SU-DHL-6 (cell line): Measurements from ENCODE around the gene PPFIA2.
A peak's percentile ranks its signal among the peaks of the same experiment; 100 is the strongest.

Experiments
- H2AFZ ChIP-seq: fragments of 200-600 bp; sonication (generic); 2 replicates; pipeline ENCODE4 v1.6.1; 2014; ENCODE audit warnings: low read depth, mild to moderate bottlenecking, moderate library complexity, mixed read lengths, antibody characterized with exemption, low read length; ENCODE audit not compliant: severe bottlenecking
- H3F3A ChIP-seq: fragments of 200-600 bp; shearing (Covaris generic); 2 replicates; pipeline ENCODE4 v1.6.0; 2016; ENCODE audit warnings: antibody characterized with exemption, mild to moderate bottlenecking; ENCODE audit not compliant: insufficient read depth
- H3K27ac ChIP-seq: fragments of 200-600 bp; sonication (generic); 2 replicates; pipeline ENCODE4 v1.5.1; 2016; ENCODE audit warnings: low read depth, mild to moderate bottlenecking, low read length, moderate library complexity, mixed read lengths
- H3K27me3 ChIP-seq: fragments of 200-600 bp; sonication (generic), shearing (Covaris generic); 2 replicates; pipeline ENCODE4 v1.6.0; 2014; ENCODE audit warnings: mild to moderate bottlenecking, low read length
- H3K36me3 ChIP-seq: fragments of 200-600 bp; sonication (generic); 2 replicates; pipeline ENCODE4 v1.6.1; 2014; ENCODE audit warnings: mild to moderate bottlenecking, low read length, mixed read lengths
- H3K4me2 ChIP-seq: fragments of 300-600, 200-600 bp; shearing (Covaris generic), sonication (generic); 2 replicates; pipeline ENCODE4 v1.6.0; 2014; ENCODE audit warnings: low read length, low read depth, mild to moderate bottlenecking; ENCODE audit not compliant: poor library complexity, severe bottlenecking
- H3K4me3 ChIP-seq: fragments of 200-600 bp; sonication (generic); 2 replicates; pipeline ENCODE4 v1.5.1; 2014; ENCODE audit warnings: antibody characterized with exemption, low read length, mild to moderate bottlenecking, mixed read lengths; ENCODE audit not compliant: insufficient read depth, poor library complexity, severe bottlenecking
- H3K79me2 ChIP-seq: fragments of 200-600 bp; sonication (generic); 2 replicates; pipeline ENCODE4 v1.6.1; 2014; ENCODE audit warnings: mild to moderate bottlenecking, low read length, moderate library complexity; ENCODE audit not compliant: insufficient read depth
- H3K9ac ChIP-seq: fragments of 200-600 bp; sonication (generic); 2 replicates; pipeline ENCODE4 v1.7.0; 2014; ENCODE audit warnings: mild to moderate bottlenecking, low read length
- H3K9me2 ChIP-seq: fragments of 200-600 bp; sonication (generic); replicated peaks from 2 replicates; pipeline ENCODE4 v1.6.1; 2014; ENCODE audit warnings: low read length; ENCODE audit not compliant: insufficient read depth
- H3K9me3 ChIP-seq: fragments of 200-600 bp; sonication (generic); 2 replicates; pipeline ENCODE4 v1.6.1; 2014; ENCODE audit warnings: low read length, mixed read lengths; ENCODE audit not compliant: insufficient read depth
- H4K20me1 ChIP-seq: fragments of 200-600 bp; sonication (generic); 2 replicates; pipeline ENCODE4 v1.6.1; 2014; ENCODE audit warnings: low read depth, mild to moderate bottlenecking, antibody characterized with exemption, low read length, moderate library complexity, mixed read lengths
- CTCF ChIP-seq: fragments of 200-600 bp; sonication (generic); IDR thresholded peaks from one replicate; pipeline ENCODE4 v1.5.1; 2017; ENCODE audit warnings: antibody characterized with exemption, mild to moderate bottlenecking, low read length, moderate library complexity; ENCODE audit not compliant: insufficient read depth, poor library complexity, severe bottlenecking
- EZH2phosphoT487 ChIP-seq: fragments of 200-600 bp; sonication (generic), shearing (Covaris generic); conservative IDR thresholded peaks from 2 replicates; pipeline ENCODE4 v1.6.1; 2018; ENCODE audit warnings: mild to moderate bottlenecking, antibody characterized with exemption, low read length, moderate library complexity, mixed read lengths

The PPFIA2 gene

DNA sequence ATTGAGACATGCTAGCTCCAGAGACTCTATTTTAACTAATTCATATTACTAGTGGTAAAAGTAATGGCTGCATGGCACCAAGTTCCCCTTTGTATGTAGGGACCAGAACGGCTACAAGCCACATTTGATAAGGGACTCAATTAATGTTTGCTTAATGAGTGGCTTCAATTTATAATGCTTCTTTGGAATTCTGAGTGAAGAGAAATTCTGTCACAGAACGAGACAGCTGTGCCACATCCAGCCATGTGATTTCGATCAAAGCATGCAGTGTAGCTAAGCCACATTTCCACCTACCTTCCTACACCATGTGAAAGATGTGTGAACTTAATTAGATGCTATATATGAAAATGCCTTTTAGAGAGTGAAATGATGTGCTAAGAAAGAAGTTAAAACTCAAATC lies 463.9 kb downstream of the PPFIA2 start:
- no peak overlapping the region for H2AFZ ChIP-seq

DNA sequence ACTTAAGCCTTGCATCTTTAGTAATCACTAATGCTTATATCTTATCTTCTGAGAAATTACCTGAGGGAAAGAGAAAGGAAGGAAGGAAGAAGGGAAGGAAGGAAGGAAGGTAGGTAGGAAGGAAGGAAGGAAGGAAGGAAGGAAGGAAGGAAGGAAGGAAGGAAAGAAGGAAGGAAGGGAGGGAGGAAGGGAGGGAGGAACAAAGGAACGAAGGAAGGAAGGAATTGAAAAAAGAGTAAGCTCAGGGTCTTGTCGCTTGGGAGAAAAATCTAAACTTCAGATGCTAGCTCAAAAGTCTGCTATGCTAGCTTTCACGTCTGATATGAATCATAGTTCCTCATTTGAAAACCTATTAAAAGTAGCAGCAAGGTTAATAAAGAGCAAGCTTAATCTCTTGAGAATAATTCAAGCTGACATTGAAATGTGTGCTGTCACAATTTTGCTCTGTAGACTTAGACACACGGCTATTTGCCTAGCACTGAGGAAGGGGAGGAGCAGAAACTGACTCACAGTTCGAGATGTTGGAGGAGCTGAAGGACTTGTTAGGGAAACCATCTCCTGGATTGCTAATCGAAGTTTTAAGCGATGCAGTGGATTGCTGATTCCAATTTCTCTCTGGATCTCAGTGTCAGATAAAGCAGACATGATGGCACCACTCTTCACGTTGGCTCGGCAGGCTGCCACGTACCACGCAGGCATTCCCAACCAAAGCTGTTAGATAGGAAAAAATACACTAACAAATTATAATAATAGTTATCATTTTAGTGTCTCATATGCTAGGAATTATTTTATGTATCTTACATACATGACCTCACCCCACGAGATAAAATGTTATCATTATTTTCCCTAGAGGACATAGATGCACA lies 464.6 kb downstream of the PPFIA2 start:
- no peaks in the 10 kb centered on the region for H3K79me2 ChIP-seq
- H3K9ac ChIP-seq: no peak overlapping the region
- H3K4me3 ChIP-seq: no peak overlapping the region
- H3K36me3 ChIP-seq: no peaks in the 10 kb centered on the region
- no peaks in the 10 kb centered on the region for H3K27me3 ChIP-seq
- H3K4me2 ChIP-seq: peak overlapping the region; percentile 12
- H4K20me1 ChIP-seq: no peaks in the 10 kb centered on the region
- H3K9me2 ChIP-seq: no peaks in the 10 kb centered on the region
- H2AFZ ChIP-seq: no peak overlapping the region
- H3K27ac ChIP-seq: no peak overlapping the region
- no peak for TF ChIP-seq EZH2phosphoT487
- TF ChIP-seq CTCF: no peak
- no peaks in the 10 kb centered on the region for H3K9me3 ChIP-seq
- no peaks in the 10 kb centered on the region for H3F3A ChIP-seq

More for the DNA sequence above, 463.9 kb downstream of the PPFIA2 start:
- H3K4me3 ChIP-seq: no peak overlapping the region
- H3F3A ChIP-seq: no peaks in the 10 kb centered on the region
- no peak overlapping the region for H3K9ac ChIP-seq
- TF ChIP-seq EZH2phosphoT487: no peak
- H3K27ac ChIP-seq: no peak overlapping the region
- no peaks in the 10 kb centered on the region for H3K9me3 ChIP-seq
- no peaks in the 10 kb centered on the region for H3K27me3 ChIP-seq
- no peaks in the 10 kb centered on the region for H4K20me1 ChIP-seq
- H3K4me2 ChIP-seq: no peak overlapping the region
- no peaks in the 10 kb centered on the region for H3K36me3 ChIP-seq
- H3K79me2 ChIP-seq: no peaks in the 10 kb centered on the region
- H3K9me2 ChIP-seq: no peaks in the 10 kb centered on the region

DNA sequence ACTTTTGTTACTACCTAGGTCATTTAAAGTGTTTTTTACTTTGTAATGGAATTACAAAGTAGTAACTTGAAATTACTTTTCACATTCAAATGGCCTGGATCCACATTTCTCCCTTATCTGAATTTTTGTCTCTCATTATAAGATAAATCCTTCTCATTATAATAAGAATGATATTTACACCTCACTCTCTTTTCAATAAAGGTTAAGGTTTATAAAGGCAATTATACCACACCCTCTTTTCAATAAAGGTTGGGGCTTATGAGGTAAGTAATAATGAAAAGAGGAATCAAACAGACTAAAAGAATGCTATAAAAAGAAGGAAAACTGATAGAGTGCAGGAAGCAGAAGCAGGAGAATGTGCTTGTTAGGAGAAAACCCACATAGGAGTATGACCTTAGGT lies 470.5 kb downstream of the PPFIA2 start:
- H3K27me3 ChIP-seq: no peaks in the 10 kb centered on the region
- no peak overlapping the region for H3K4me3 ChIP-seq
- H3K4me2 ChIP-seq: no peak overlapping the region
- no peaks in the 10 kb centered on the region for H3K9me2 ChIP-seq
- no peak for TF ChIP-seq EZH2phosphoT487
- no peak for TF ChIP-seq CTCF
- H3K9me3 ChIP-seq: no peaks in the 10 kb centered on the region
- no peak overlapping the region for H2AFZ ChIP-seq
- H3K27ac ChIP-seq: no peak overlapping the region
- H3K79me2 ChIP-seq: no peaks in the 10 kb centered on the region
- no peaks in the 10 kb centered on the region for H3K36me3 ChIP-seq
- no peak overlapping the region for H3K9ac ChIP-seq
- no peaks in the 10 kb centered on the region for H3F3A ChIP-seq
- H4K20me1 ChIP-seq: no peaks in the 10 kb centered on the region

DNA sequence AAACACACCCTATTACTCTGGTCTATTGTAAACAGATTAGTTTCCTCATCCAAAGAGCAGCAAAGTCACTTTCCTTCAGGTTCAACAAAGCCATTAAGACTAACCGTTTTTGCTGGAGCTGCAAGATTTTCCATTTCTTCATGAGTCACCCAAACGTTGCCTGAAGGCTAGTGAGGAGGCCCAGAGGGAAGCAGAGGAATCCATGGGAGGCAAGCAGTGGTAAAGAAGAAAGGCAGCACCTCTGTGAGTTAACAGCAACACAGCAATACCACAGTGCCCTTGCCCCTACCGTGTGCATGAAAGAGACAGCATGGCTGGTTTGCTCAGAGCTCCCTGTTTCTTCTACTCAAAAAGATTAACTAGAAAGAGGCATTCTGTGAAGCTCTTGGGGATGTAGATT lies 475.0 kb downstream of the PPFIA2 start:
- H3K27ac ChIP-seq: no peak overlapping the region
- no peaks in the 10 kb centered on the region for H3K27me3 ChIP-seq
- H3K79me2 ChIP-seq: no peaks in the 10 kb centered on the region
- no peaks in the 10 kb centered on the region for H3F3A ChIP-seq
- no peaks in the 10 kb centered on the region for H3K36me3 ChIP-seq
- H3K9me3 ChIP-seq: no peaks in the 10 kb centered on the region
- no peak for TF ChIP-seq EZH2phosphoT487
- TF ChIP-seq CTCF: no peak
- H3K9ac ChIP-seq: no peak overlapping the region
- H2AFZ ChIP-seq: no peak overlapping the region
- no peak overlapping the region for H3K4me3 ChIP-seq
- no peaks in the 10 kb centered on the region for H4K20me1 ChIP-seq
- no peaks in the 10 kb centered on the region for H3K9me2 ChIP-seq
- H3K4me2 ChIP-seq: no peak overlapping the region
